HEK293T (cell line): Measurements from ENCODE around the gene TP63.

Experiments
- CTCF ChIA-PET: fragments of 350-600 bp; formaldehyde crosslinking; extraction: SDS; loops from one replicate; lab custom pipeline; 2021; ENCODE audit warnings: antibody characterized with exemption, inconsistent platforms; lab: Yijun Ruan, JAX
- POLR2A ChIA-PET: fragments of 350-600 bp; formaldehyde crosslinking; extraction: SDS; loops from one replicate; lab custom pipeline; 2020; ENCODE audit warnings: antibody characterized with exemption, inconsistent platforms; lab: Yijun Ruan, JAX
- DNase-seq: peaks from one replicate; pipeline ENCODE4 v3.0.0; 2012; ENCODE audit warnings: mixed read lengths; ENCODE audit errors: extremely low spot score
- ARNT ChIP-seq: fragments of 450-650 bp; IDR thresholded peaks from 2 replicates; pipeline ENCODE4 v1.6.1; 2017; ENCODE audit warnings: mild to moderate bottlenecking
- BHLHE40 ChIP-seq: fragments of 450-650 bp; IDR thresholded peaks from 2 replicates; pipeline ENCODE4 v1.6.1; 2016; ENCODE audit warnings: mild to moderate bottlenecking, moderate library complexity, borderline replicate concordance
- CTBP1 ChIP-seq: fragments of 450-650 bp; IDR thresholded peaks from 2 replicates; pipeline ENCODE4 v1.6.1; 2016; ENCODE audit warnings: borderline replicate concordance
- ELF4 ChIP-seq: fragments of 450-650 bp; IDR thresholded peaks from 2 replicates; pipeline ENCODE4 v1.6.1; 2017; ENCODE audit warnings: antibody characterized with exemption
- FOXA1 ChIP-seq: fragments of 450-650 bp; IDR thresholded peaks from 2 replicates; pipeline ENCODE4 v1.6.1; 2016; ENCODE audit warnings: mild to moderate bottlenecking
- FOXK2 ChIP-seq: fragments of 450-650 bp; IDR thresholded peaks from 2 replicates; pipeline ENCODE4 v1.6.1; 2016; ENCODE audit warnings: mild to moderate bottlenecking
- FOXM1 ChIP-seq: fragments of 450-650 bp; IDR thresholded peaks from 2 replicates; pipeline ENCODE4 v1.6.1; 2017; ENCODE audit warnings: mild to moderate bottlenecking, borderline replicate concordance
- HDGF ChIP-seq: fragments of 450-650 bp; IDR thresholded peaks from 2 replicates; pipeline ENCODE4 v1.6.1; 2017; ENCODE audit warnings: antibody characterized with exemption, borderline replicate concordance
- L3MBTL2 ChIP-seq: fragments of 450-650 bp; conservative IDR thresholded peaks from 2 replicates; pipeline ENCODE4 v1.6.1; 2016; ENCODE audit warnings: mild to moderate bottlenecking
- LEF1 ChIP-seq: fragments of 450-650 bp; IDR thresholded peaks from 2 replicates; pipeline ENCODE4 v1.6.1; 2017; ENCODE audit warnings: mild to moderate bottlenecking, borderline replicate concordance
- NFRKB ChIP-seq: fragments of 450-650 bp; IDR thresholded peaks from 2 replicates; pipeline ENCODE4 v1.6.1; 2016; ENCODE audit warnings: mild to moderate bottlenecking, moderate library complexity
- SP1 ChIP-seq: fragments of 450-650 bp; IDR thresholded peaks from 2 replicates; pipeline ENCODE4 v1.6.1; 2017
- SUZ12 ChIP-seq: fragments of 450-650 bp; IDR thresholded peaks from 2 replicates; pipeline ENCODE4 v1.6.1; 2016; ENCODE audit warnings: mild to moderate bottlenecking
- TARDBP ChIP-seq: fragments of 450-650 bp; IDR thresholded peaks from 2 replicates; pipeline ENCODE4 v1.6.1; 2016
- ZNF384 ChIP-seq: fragments of 450-650 bp; IDR thresholded peaks from 2 replicates; pipeline ENCODE4 v1.6.1; 2016
- TF ChIP-seq, protein P1 (sequence below): fragments of 450-650 bp; IDR thresholded peaks from 2 replicates; pipeline ENCODE4 v1.6.1; 2016

TP63 gene

DNA sequence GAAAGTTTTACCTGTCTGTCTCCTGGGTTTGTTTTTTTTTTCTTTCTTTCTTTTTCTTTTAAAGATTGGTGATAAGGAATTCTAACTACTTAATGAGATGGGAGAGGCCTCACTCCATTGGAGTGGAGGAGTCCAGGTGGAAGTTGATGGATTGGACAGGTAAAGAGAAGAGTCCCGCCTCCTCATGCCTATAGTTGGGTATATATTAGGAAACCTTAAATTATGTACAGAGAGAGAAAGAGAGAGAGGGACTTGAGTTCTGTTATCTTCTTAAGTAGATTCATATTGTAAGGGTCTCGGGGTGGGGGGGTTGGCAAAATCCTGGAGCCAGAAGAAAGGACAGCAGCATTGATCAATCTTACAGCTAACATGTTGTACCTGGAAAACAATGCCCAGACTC lies 158.2 kb downstream of the TP63 start:
- no peak for DNase-seq
- TF ChIP-seq, protein P1, sequence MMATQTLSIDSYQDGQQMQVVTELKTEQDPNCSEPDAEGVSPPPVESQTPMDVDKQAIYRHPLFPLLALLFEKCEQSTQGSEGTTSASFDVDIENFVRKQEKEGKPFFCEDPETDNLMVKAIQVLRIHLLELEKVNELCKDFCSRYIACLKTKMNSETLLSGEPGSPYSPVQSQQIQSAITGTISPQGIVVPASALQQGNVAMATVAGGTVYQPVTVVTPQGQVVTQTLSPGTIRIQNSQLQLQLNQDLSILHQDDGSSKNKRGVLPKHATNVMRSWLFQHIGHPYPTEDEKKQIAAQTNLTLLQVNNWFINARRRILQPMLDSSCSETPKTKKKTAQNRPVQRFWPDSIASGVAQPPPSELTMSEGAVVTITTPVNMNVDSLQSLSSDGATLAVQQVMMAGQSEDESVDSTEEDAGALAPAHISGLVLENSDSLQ: no peak
- TF ChIP-seq LEF1: no peak
- TF ChIP-seq CTBP1: no peak
- no peak for TF ChIP-seq SP1
- no peak for TF ChIP-seq ZNF384
- no peak for TF ChIP-seq SUZ12
- no peak for TF ChIP-seq NFRKB
- TF ChIP-seq FOXM1: no peak
- no peak for TF ChIP-seq HDGF
- TF ChIP-seq ARNT: no peak
- TF ChIP-seq ELF4: no peak
- no peak for TF ChIP-seq BHLHE40
- TF ChIP-seq TARDBP: no peak
- no peak for TF ChIP-seq L3MBTL2
- TF ChIP-seq FOXA1: no peak
- no peak for TF ChIP-seq FOXK2
- POLR2A ChIA-PET: no interaction called here
- CTCF ChIA-PET: no interaction called here

DNA sequence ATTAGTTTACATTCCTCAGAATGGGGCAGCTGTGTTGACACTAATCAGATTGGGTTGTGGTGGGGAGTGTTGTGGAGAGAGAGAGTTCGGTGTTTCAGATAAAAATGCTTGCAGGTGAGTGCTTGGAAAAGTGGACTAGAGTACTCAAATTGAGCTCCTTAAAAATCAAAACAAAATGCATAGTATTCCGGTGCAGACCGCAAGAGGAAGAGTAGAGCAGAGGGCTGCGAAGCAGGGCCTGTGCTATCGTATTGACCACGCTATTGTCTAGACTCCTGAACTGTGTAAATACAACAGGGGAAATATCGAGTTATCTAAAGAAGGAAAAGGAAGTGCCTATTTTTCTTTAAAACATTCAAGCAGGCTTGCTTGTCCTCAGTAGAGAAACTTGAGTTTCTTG lies 159.5 kb downstream of the TP63 start:
- CTCF ChIA-PET: no interaction called here
- POLR2A ChIA-PET: no interaction called here
- DNase-seq: no peak
- TF ChIP-seq L3MBTL2 (no peak), FOXK2 (no peak), ELF4 (no peak), NFRKB (no peak), HDGF (no peak), TARDBP (no peak)

DNA sequence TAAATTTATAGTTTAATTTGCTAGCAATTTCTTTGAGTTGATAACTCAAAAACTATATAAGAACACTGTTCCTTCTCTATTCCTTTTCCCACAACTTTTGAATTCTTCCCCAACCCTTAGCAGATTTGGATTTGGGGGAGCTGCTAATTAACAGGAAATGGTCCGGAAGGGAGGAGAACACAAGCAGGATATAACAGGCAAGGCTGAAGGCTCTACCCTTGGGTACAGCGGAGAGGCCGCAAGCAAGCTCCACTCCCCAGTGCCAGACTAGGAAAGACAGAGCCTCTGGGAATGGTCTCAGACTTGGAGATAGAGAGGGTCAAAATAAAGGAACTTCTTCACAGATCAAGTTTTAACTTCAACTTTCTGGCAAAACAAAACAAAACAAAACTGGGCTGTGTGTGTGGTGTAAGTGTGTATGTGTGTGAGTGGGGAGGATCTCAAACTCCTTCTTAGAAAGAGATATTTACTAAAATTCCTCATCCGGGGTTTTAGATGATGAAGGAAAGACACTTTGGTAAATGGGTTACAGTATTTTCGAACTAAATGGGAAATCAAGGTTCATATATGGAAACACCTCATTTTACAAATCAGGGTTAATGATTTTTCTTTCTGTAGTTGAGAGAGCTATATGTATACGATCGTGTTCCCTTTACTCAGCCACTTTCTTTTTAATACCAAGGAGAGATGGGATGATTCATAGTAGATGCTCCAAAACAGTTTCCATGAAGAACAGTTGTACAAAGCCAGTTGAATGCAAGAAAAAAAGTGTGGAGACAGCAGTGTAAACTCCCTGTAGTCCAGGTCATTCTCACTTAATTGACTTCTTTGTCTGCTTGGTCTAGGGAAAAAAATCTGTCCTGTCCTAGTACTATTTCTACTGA lies 161.1 kb downstream of the TP63 start:
- ChIA-PET POLR2A (no interaction called here), CTCF (no interaction called here)
- no peak for DNase-seq
- TF ChIP-seq ZNF384 (no peak), L3MBTL2 (no peak), TARDBP (no peak), SP1 (no peak), HDGF (no peak), BHLHE40 (no peak)

DNA sequence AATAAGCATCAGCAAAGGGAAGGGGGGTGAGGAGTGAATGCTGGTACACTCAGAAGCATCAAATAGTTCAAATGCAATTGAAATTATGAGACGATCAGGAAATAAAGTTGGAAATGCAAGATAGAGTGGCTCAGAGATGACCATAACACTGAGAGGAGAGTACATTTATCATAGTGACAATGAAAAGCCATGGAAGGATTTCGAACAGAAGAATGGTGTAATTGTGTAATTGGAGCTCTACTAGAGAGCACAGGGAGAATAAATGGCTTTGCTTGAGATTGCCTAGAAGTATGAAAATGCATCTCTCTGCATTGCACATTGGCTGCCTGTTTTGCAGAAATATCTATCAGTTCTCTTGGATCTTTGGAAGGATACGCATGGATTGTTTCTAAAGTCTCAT lies 163.3 kb downstream of the TP63 start:
- no peak for DNase-seq
- POLR2A ChIA-PET: no interaction called here
- TF ChIP-seq ARNT: no peak
- no peak for TF ChIP-seq SP1
- TF ChIP-seq TARDBP: no peak
- no peak for TF ChIP-seq SUZ12
- no peak for TF ChIP-seq CTBP1
- no peak for TF ChIP-seq FOXK2
- TF ChIP-seq ZNF384: no peak
- TF ChIP-seq LEF1: no peak
- no peak for TF ChIP-seq ELF4
- TF ChIP-seq HDGF: no peak
- no peak for TF ChIP-seq L3MBTL2
- TF ChIP-seq FOXM1: no peak
- no peak for TF ChIP-seq NFRKB
- TF ChIP-seq, protein P1: no peak
- TF ChIP-seq FOXA1: no peak
- CTCF ChIA-PET: no interaction called here

DNA sequence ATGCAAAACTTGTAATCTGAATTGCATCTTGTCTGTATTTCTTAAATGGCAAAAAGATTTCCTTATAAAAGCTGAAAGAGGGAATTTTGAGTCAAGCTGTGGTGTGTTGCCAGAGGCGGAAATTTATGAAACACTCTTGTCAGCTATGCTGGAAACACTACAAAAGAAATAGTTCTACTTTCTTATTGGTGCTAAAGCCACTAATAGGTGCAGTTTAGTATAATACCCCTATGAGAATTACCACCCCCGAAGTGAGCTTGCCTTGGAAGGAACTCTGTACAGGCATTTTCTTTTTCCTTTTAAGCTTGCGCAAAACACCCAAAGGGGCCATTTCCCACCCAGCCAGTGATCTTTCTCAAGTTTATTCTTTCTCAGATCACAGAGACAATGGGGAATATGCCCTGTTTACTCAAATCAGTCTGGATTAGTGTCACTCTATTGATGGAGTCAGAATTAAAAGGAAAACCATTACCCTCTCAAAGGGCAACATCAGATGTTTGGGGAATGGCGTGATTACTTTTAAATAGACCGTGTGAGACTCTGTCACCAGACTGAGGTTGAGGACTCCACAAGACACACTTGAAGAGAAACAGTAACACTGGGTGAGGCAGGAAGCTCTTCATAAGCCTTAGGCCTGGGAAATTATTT lies 166.0 kb downstream of the TP63 start:
- ChIA-PET POLR2A (no interaction called here), CTCF (no interaction called here)
- DNase-seq: no peak
- TF ChIP-seq LEF1 (no peak), FOXK2 (no peak), SUZ12 (no peak), NFRKB (no peak), L3MBTL2 (no peak), ZNF384 (no peak), ELF4 (no peak), FOXA1 (no peak), ARNT (no peak), CTBP1 (no peak), TARDBP (no peak), BHLHE40 (no peak), HDGF (no peak), SP1 (no peak), FOXM1 (no peak)
- TF ChIP-seq, protein P1: no peak

DNA sequence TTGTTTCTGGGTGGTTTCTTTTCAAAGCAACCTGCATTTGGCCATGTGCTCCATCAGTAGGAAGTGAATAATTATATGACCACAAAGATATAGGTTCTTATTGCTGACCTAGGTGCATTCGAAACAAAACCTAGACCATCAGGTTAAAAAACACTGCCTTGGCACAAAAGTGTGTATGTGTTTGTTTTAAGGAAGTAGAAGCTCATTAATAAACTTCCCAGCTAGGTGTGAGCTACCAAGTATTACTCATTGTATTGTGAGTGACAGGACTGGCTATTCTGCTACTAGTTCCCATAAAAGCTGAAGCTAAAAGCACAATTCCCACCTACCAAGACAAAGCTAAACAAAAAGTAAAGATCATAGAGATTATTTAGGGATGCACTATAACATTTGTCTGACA lies 168.2 kb downstream of the TP63 start:
- no peak for TF ChIP-seq ARNT
- TF ChIP-seq NFRKB: no peak
- no peak for TF ChIP-seq SP1
- no peak for TF ChIP-seq LEF1
- CTCF ChIA-PET: no interaction called here

More for the DNA sequence above, 168.2 kb downstream of the TP63 start:
- no peak for DNase-seq
- POLR2A ChIA-PET: no interaction called here
